ENCODE results near the gene MTHFSD.
A peak's percentile ranks its signal among the peaks of the same experiment; 100 is the strongest.

MTHFSD gene

GRCh38 chr16:86528061-86528929 is 26.7 kb downstream of the MTHFSD start:
- no peak for DNase-seq

GRCh38 chr16:86527366-86527765 is 27.7 kb downstream of the MTHFSD start:
- no peak for DNase-seq

- no peak for DNase-seq
Measured at GRCh38 chr16:86525696-86526095, 29.3 kb downstream of the MTHFSD start.

GRCh38 chr16:86524029-86524428 is 31.0 kb downstream of the MTHFSD start:
- DNase-seq: no peak

GRCh38 chr16:86523166-86523740 is 31.8 kb downstream of the MTHFSD start:
- no peak for DNase-seq

- no peak for DNase-seq
Measured at GRCh38 chr16:86522634-86523033, 32.4 kb downstream of the MTHFSD start.

- DNase-seq: no peak
Measured at GRCh38 chr16:86521236-86522197, 33.5 kb downstream of the MTHFSD start.

- no peak for DNase-seq
Measured at GRCh38 chr16:86520317-86521210, 34.5 kb downstream of the MTHFSD start.

GRCh38 chr16:86519649-86520316 is 35.3 kb downstream of the MTHFSD start:
- peak; percentile 40 for DNase-seq

GRCh38 chr16:86519007-86519648 is 35.9 kb downstream of the MTHFSD start:
- no peak for DNase-seq

- DNase-seq: peak; percentile 55
Measured at GRCh38 chr16:86517652-86518258, 37.3 kb downstream of the MTHFSD start.

GRCh38 chr16:86517033-86517432 is 38.0 kb downstream of the MTHFSD start:
- no peak for DNase-seq

- no peak for DNase-seq
Measured at GRCh38 chr16:86516623-86517003, 38.4 kb downstream of the MTHFSD start.

GRCh38 chr16:86515777-86516622 is 39.0 kb downstream of the MTHFSD start:
- no peak for DNase-seq

- no peak for DNase-seq
Measured at GRCh38 chr16:86515413-86515776, 39.6 kb downstream of the MTHFSD start.

- no peak for DNase-seq
Measured at GRCh38 chr16:86514481-86515376, 40.3 kb downstream of the MTHFSD start.

- no peak for DNase-seq
Measured at GRCh38 chr16:86513471-86514277, 41.4 kb downstream of the MTHFSD start.
